NT2/D1 (cell line): ENCODE results near the gene IGSF9B.

ENCODE experiments used
- SUZ12 ChIP-seq: IDR thresholded peaks from 2 replicates; pipeline ENCODE4 v1.6.1; 2011; ENCODE audit not compliant: insufficient read length, insufficient read depth; ENCODE audit errors: extremely low read depth
- YY1 ChIP-seq: IDR thresholded peaks from 2 replicates; pipeline ENCODE4 v1.6.1; 2011; ENCODE audit not compliant: insufficient read length, insufficient read depth
- ZNF274 ChIP-seq: IDR thresholded peaks from 2 replicates; pipeline ENCODE4 v1.6.1; 2011; ENCODE audit warnings: mild to moderate bottlenecking, low read depth, low read length

DNA sequence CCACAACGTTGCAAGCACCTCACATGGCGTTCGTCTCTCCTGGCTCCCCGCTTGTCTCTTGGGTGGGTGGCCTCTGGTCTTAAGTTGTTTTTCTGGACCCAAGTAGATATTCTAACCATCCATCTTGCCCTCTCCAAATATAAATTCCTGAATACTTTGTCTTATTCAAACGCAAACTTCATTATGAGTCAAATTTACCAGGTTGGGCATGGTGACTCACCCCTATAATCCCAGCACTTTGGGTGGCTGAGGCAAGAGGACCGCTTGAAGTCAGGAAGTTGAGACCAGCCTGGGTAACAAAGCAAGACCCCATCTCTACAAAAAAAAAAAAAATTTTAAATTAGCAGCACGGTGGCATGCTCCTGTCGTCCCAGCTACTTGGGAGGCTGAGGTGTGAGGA, 5.1 kb upstream of the IGSF9B start:
- TF ChIP-seq YY1 (no peak), ZNF274 (no peak), SUZ12 (no peak)
